Astrocyte (in vitro differentiated cells and primary cell): ENCODE data around the gene TMEM203. TPM values are rescaled to one million over a fixed set of nuclear protein-coding genes. Genes with fewer than 3 reads are reported as not detected.

Source experiments
- DNase-seq: peaks from one replicate; pipeline ENCODE4 v3.0.0-alpha.2; 2010; ENCODE audit warnings: low read depth
- FAIRE-seq: peaks from 2 replicates; lab custom pipeline; 2011; peaks lifted over from hg19 to GRCh38; lab: Jason Lieb, UNC
- H2AFZ ChIP-seq: 2 replicates; pipeline ENCODE4 v1.6.0; 2012; ENCODE audit warnings: low read depth, low read length, inconsistent platforms
- H3K27ac ChIP-seq: 2 replicates; pipeline ENCODE4 v1.5.1; 2011; ENCODE audit warnings: low read depth, low read length, inconsistent platforms
- H3K27me3 ChIP-seq: 2 replicates; pipeline ENCODE4 v1.6.0; 2011; ENCODE audit warnings: low read length, inconsistent platforms; ENCODE audit not compliant: insufficient read depth
- H3K36me3 ChIP-seq: 2 replicates; pipeline ENCODE4 v1.5.1; 2011; ENCODE audit warnings: low read length, inconsistent platforms; ENCODE audit not compliant: insufficient read depth
- H3K4me1 ChIP-seq: 2 replicates; pipeline ENCODE4 v1.5.1; 2011; ENCODE audit warnings: low read length, inconsistent platforms; ENCODE audit not compliant: insufficient read depth
- H3K4me2 ChIP-seq: 2 replicates; pipeline ENCODE4 v1.6.0; 2012; ENCODE audit warnings: low read length, inconsistent platforms
- H3K4me3 ChIP-seq: 2 replicates; pipeline ENCODE4 v1.5.1; 2011; ENCODE audit warnings: low read depth, mild to moderate bottlenecking, low read length, inconsistent platforms; ENCODE audit not compliant: insufficient read depth
- H3K79me2 ChIP-seq: 2 replicates; pipeline ENCODE4 v1.6.0; 2012; ENCODE audit warnings: mild to moderate bottlenecking, low read length, inconsistent platforms; ENCODE audit not compliant: insufficient read depth
- H3K9ac ChIP-seq: 2 replicates; pipeline ENCODE4 v1.6.0; 2012; ENCODE audit warnings: mild to moderate bottlenecking, low read length, inconsistent platforms
- H3K9me3 ChIP-seq: 2 replicates; pipeline ENCODE4 v1.5.1; 2012; ENCODE audit warnings: low read depth, mild to moderate bottlenecking, low read length, inconsistent platforms; ENCODE audit not compliant: insufficient read depth
- H4K20me1 ChIP-seq: 2 replicates; pipeline ENCODE4 v1.6.0; 2012; ENCODE audit warnings: low read length, inconsistent platforms; ENCODE audit not compliant: insufficient read depth
- H3K27ac Mint-ChIP-seq: one replicate; pipeline ENCODE4 v1.8.0; 2021; ENCODE audit warnings: mild to moderate bottlenecking, mixed read lengths; ENCODE audit not compliant: unreplicated experiment
- H3K27me3 Mint-ChIP-seq: one replicate; pipeline ENCODE4 v1.8.0; 2021; ENCODE audit warnings: low read depth, mixed read lengths; ENCODE audit not compliant: unreplicated experiment
- H3K36me3 Mint-ChIP-seq: one replicate; pipeline ENCODE4 v1.8.0; 2021; ENCODE audit warnings: low read depth, mixed read lengths; ENCODE audit not compliant: unreplicated experiment
- H3K4me1 Mint-ChIP-seq: one replicate; pipeline ENCODE4 v1.8.0; 2021; ENCODE audit warnings: low read depth, mixed read lengths; ENCODE audit not compliant: unreplicated experiment
- H3K4me3 Mint-ChIP-seq: one replicate; pipeline ENCODE4 v1.8.0; 2021; ENCODE audit warnings: mild to moderate bottlenecking, moderate library complexity, mixed read lengths; ENCODE audit not compliant: unreplicated experiment
- H3K9me3 Mint-ChIP-seq: one replicate; pipeline ENCODE4 v1.8.0; 2021; ENCODE audit warnings: mild to moderate bottlenecking, mixed read lengths; ENCODE audit not compliant: unreplicated experiment
- EZH2 ChIP-seq: IDR thresholded peaks from 2 replicates; pipeline ENCODE4 v1.6.1; 2012; ENCODE audit warnings: mild to moderate bottlenecking, low read length, inconsistent platforms; ENCODE audit not compliant: insufficient read depth
- total RNA-seq: library from RNA; stranded (reverse); gene quantifications from 2 replicates; pipeline ENCODE4 v1.2.1, GENCODE V29; 2021
- TF ChIP-seq, protein P1 (sequence below): IDR thresholded peaks from 2 replicates; pipeline ENCODE4 v1.5.1; 2011; ENCODE audit warnings: low read depth, mild to moderate bottlenecking, inconsistent platforms, low read length, moderate library complexity; ENCODE audit not compliant: insufficient read depth

The TMEM203 gene
- total RNA-seq, 1 donor from 2014 or later, result 28.7 TPM

DNA sequence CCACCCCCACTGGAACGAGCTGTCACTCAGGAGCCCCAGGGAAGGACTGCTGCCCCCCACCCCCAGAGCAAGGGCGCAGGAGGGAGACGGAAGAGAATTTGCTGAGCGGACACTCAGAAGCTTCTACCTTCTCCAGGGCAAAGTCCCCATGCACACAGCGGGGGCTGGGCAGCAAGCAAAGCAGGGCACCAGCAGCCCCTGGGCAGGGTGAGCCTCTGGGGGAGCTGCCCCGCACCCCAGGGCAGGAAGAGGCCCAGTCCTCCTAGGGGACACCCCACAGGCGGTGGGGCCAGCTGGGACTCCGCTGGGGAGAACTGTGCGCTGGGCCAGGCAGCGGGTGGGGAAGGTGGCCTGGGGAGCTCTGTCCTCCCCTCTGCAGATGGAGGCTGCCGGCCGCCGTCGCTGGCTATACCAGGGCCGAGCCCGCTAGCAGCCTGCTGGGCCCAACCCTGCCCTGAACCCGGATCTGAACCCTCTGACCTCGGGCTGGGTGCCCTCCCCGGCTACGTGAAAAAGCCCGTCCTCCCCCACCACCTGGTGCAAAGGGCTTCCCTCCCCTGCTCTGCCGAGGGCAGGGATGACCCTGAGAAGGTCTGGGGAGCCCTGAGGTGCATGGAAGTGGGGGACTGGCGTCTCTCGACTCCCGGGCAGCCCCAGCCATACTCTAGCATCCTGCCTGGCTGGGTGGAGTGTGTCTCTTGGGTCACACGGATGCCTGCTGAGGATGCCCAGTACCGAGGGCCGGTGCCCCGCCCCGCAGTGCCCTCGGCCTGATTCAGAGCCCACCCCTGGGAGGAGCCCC, 24.7 kb upstream of the TMEM203 start:
- FAIRE-seq (no peak), DNase-seq (no peak)
- H2AFZ ChIP-seq, result no peak overlapping the region
- Mint-ChIP-seq H3K36me3 (no peaks in the 10 kb centered on the region), H3K9me3 (no peaks in the 10 kb centered on the region), H3K27ac (no peak overlapping the region), H3K27me3 (no peaks in the 10 kb centered on the region), H3K4me3 (no peak overlapping the region), H3K4me1 (peaks cover 4% of the 10 kb centered on the region)
- no peaks in the 10 kb centered on the region for H3K36me3 ChIP-seq
- H3K4me2 ChIP-seq, result no peak overlapping the region
- H3K27me3 ChIP-seq, result no peaks in the 10 kb centered on the region
- H3K4me1 ChIP-seq, result peaks cover 12% of the 10 kb centered on the region
- no peak for TF ChIP-seq EZH2
- TF ChIP-seq, protein P1, sequence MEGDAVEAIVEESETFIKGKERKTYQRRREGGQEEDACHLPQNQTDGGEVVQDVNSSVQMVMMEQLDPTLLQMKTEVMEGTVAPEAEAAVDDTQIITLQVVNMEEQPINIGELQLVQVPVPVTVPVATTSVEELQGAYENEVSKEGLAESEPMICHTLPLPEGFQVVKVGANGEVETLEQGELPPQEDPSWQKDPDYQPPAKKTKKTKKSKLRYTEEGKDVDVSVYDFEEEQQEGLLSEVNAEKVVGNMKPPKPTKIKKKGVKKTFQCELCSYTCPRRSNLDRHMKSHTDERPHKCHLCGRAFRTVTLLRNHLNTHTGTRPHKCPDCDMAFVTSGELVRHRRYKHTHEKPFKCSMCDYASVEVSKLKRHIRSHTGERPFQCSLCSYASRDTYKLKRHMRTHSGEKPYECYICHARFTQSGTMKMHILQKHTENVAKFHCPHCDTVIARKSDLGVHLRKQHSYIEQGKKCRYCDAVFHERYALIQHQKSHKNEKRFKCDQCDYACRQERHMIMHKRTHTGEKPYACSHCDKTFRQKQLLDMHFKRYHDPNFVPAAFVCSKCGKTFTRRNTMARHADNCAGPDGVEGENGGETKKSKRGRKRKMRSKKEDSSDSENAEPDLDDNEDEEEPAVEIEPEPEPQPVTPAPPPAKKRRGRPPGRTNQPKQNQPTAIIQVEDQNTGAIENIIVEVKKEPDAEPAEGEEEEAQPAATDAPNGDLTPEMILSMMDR, result no peak
- no peaks in the 10 kb centered on the region for H4K20me1 ChIP-seq
- no peak overlapping the region for H3K9ac ChIP-seq
- no peaks in the 10 kb centered on the region for H3K79me2 ChIP-seq
- no peak overlapping the region for H3K27ac ChIP-seq
- no peaks in the 10 kb centered on the region for H3K9me3 ChIP-seq
- no peak overlapping the region for H3K4me3 ChIP-seq

DNA sequence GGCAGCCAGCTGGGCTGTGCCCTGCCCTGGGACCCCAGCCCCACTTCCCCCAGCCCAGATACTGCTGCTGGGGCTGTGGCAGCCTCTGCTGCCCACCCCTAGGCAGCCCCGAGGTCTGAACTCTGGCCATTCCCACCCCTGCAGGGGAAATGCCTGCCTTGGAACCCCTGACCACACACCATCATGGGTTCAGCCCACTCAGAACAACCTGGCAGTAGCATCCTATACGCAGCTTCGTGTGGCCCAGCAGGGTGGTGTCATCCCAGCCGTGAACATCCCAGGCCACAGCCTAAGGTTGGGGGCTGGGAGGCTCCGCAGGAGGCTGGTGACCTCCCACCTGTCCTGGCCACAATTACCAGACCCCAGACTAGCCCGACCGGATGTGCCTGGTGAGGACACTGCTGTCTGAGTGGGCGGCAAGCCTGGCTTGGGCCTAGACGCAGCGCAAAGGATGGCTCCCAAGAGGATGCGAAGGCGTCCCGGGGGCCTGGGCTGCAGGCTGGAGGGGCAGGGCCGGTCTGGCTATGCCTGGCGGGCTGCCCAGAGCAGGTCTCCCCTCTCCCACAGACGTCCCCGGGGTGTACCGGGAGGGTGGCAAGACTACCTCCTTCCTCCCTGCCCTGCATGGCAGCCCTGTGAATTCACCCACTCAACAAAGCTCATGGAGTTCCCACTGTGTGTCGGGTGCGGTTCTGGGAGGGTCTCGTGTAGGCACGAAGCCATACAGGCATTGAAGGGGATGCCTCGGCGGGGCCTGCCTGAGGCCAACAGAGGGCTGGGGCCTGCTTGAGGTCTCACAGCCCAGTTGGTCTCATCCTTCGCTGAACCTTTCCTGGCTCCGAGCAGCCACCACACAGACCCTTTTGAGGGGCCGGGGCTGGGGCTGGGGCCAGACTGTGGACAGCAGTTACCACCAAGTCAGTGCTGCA, 23.8 kb upstream of the TMEM203 start:
- no peak overlapping the region for H3K9ac ChIP-seq
- H3K4me2 ChIP-seq, result no peak overlapping the region
- no peaks in the 10 kb centered on the region for H3K79me2 ChIP-seq
- peaks cover 12% of the 10 kb centered on the region for H3K4me1 ChIP-seq
- Mint-ChIP-seq H3K4me3 (no peak overlapping the region), H3K36me3 (no peaks in the 10 kb centered on the region), H3K27ac (no peak overlapping the region), H3K4me1 (peaks cover 4% of the 10 kb centered on the region), H3K9me3 (no peaks in the 10 kb centered on the region), H3K27me3 (no peaks in the 10 kb centered on the region)
- no peaks in the 10 kb centered on the region for H4K20me1 ChIP-seq
- no peaks in the 10 kb centered on the region for H3K27me3 ChIP-seq
- DNase-seq (no peak), FAIRE-seq (no peak)
- H3K36me3 ChIP-seq, result no peaks in the 10 kb centered on the region
- no peak overlapping the region for H2AFZ ChIP-seq
- H3K27ac ChIP-seq, result no peak overlapping the region
- H3K4me3 ChIP-seq, result no peak overlapping the region
- H3K9me3 ChIP-seq, result no peaks in the 10 kb centered on the region
- TF ChIP-seq, protein P1, result no peak
- TF ChIP-seq EZH2, result no peak
